Retinal pigment epithelial cell (primary cell): ENCODE data around the gene CNOT6.
A peak's percentile ranks its signal among the peaks of the same experiment; 100 is the strongest.
"Not testable (repeated sequence)": the region's sequence is repeated elsewhere in the genome, so short reads cannot be mapped to it uniquely, and the experiment has no call there.

ENCODE experiments used
- DNase-seq: peaks from one replicate; pipeline ENCODE4 v3.0.0-alpha.2; 2010; ENCODE audit warnings: low read depth
- H3K4me3 ChIP-seq: 2 replicates; pipeline ENCODE4 v1.5.1; 2011; ENCODE audit warnings: mild to moderate bottlenecking, low read length, control low read depth, moderate library complexity
- CTCF ChIP-seq: conservative IDR thresholded peaks from 2 replicates; pipeline ENCODE4 v1.5.1; 2011; ENCODE audit warnings: low read depth, low read length, control low read depth, inconsistent platforms

CNOT6 gene

GRCh38 chr5:180523629-180524466 lies 29.7 kb downstream of the CNOT6 start:
- TF ChIP-seq CTCF: no peak
- DNase-seq: peak; percentile 26
- H3K4me3 ChIP-seq: no peak overlapping the region

- H3K4me3 ChIP-seq: no peak overlapping the region
- no peak for TF ChIP-seq CTCF
- no peak for DNase-seq
Observed at GRCh38 chr5:180525399-180525798, 31.2 kb downstream of the CNOT6 start.

GRCh38 chr5:180526269-180526668 lies 32.1 kb downstream of the CNOT6 start:
- no peak overlapping the region for H3K4me3 ChIP-seq
- DNase-seq: no peak
- TF ChIP-seq CTCF: no peak

GRCh38 chr5:180527659-180528058 lies 33.5 kb downstream of the CNOT6 start:
- no peak for DNase-seq
- no peak overlapping the region for H3K4me3 ChIP-seq
- TF ChIP-seq CTCF: no peak

- not testable (repeated sequence) for DNase-seq, H3K4me3 ChIP-seq
Observed at GRCh38 chr5:180531036-180531585, 36.9 kb downstream of the CNOT6 start.

- no peak for DNase-seq
- no peak overlapping the region for H3K4me3 ChIP-seq
- TF ChIP-seq CTCF: no peak
Observed at GRCh38 chr5:180532268-180532667, 38.1 kb downstream of the CNOT6 start.

GRCh38 chr5:180533845-180534244 lies 39.7 kb downstream of the CNOT6 start:
- DNase-seq: no peak
- no peak overlapping the region for H3K4me3 ChIP-seq
- no peak for TF ChIP-seq CTCF
